ENCODE measurements around the gene DCLRE1B.

Gene DCLRE1B

GRCh38 chr1:113887402-113888175 is 17.5 kb upstream of the DCLRE1B start, which contains the start of gene BCL2L15:
Gene BCL2L15, minus strand, starts transcription at chr1:113887581. Its CDS starts 206 bp downstream, at chr1:113887375.
- no peak for DNase-seq (ENCODE audit: low read depth in 2 of 2)

- no peak for DNase-seq (ENCODE audit: low read depth in 2 of 2)
Measured at GRCh38 chr1:113890816-113891215, 14.3 kb upstream of the DCLRE1B start.

GRCh38 chr1:113891631-113892220 is 13.4 kb upstream of the DCLRE1B start:
- no peak for DNase-seq (ENCODE audit: low read depth in 2 of 2)

GRCh38 chr1:113893267-113893666 is 11.9 kb upstream of the DCLRE1B start:
- no peak for DNase-seq (ENCODE audit: low read depth in 2 of 2)

- DNase-seq (ENCODE audit: low read depth in 2 of 2): no peak
Measured at GRCh38 chr1:113895098-113895497, 10.0 kb upstream of the DCLRE1B start.

GRCh38 chr1:113895961-113896360 is 9.2 kb upstream of the DCLRE1B start:
- no peak for DNase-seq (ENCODE audit: low read depth in 2 of 2)

- no peak for DNase-seq (ENCODE audit: low read depth in 2 of 2)
Measured at GRCh38 chr1:113898241-113898814, 6.8 kb upstream of the DCLRE1B start.

- no peak for DNase-seq (ENCODE audit: low read depth in 2 of 2)
Measured at GRCh38 chr1:113899111-113899510, 6.0 kb upstream of the DCLRE1B start.

GRCh38 chr1:113901191-113901590 is 3.9 kb upstream of the DCLRE1B start:
- no peak for DNase-seq (ENCODE audit: low read depth in 2 of 2)

GRCh38 chr1:113903501-113904292 is 1.4 kb upstream of the DCLRE1B start:
- no peak for DNase-seq (ENCODE audit: low read depth in 2 of 2)

- no peak for DNase-seq (ENCODE audit: low read depth in 2 of 2)
Measured at GRCh38 chr1:113904293-113904673, 843 bp upstream of the DCLRE1B start.

- DNase-seq (ENCODE audit: low read depth in 2 of 2): no peak
Measured at GRCh38 chr1:113905435-113905861, 322 bp downstream of the DCLRE1B start.

- DNase-seq (ENCODE audit: low read depth in 2 of 2): no peak
Measured at GRCh38 chr1:113912594-113913311, 7.6 kb downstream of the DCLRE1B start.

- DNase-seq (ENCODE audit: low read depth in 2 of 2): no peak
Measured at GRCh38 chr1:113913312-113913668, 8.2 kb downstream of the DCLRE1B start.

- no peak for DNase-seq (ENCODE audit: low read depth in 2 of 2)
Measured at GRCh38 chr1:113913887-113914664, 8.9 kb downstream of the DCLRE1B start.

- no peak for DNase-seq (ENCODE audit: low read depth in 2 of 2)
Measured at GRCh38 chr1:113916974-113917373, 11.8 kb downstream of the DCLRE1B start.

GRCh38 chr1:113917400-113918082 is 12.4 kb downstream of the DCLRE1B start:
- no peak for DNase-seq (ENCODE audit: low read depth in 2 of 2)

- DNase-seq (ENCODE audit: low read depth in 2 of 2): no peak
Measured at GRCh38 chr1:113918243-113918642, 13.1 kb downstream of the DCLRE1B start.

- DNase-seq (ENCODE audit: low read depth in 2 of 2): no peak
Measured at GRCh38 chr1:113922957-113923356, 17.8 kb downstream of the DCLRE1B start.

- no peak for DNase-seq (ENCODE audit: low read depth in 2 of 2)
Measured at GRCh38 chr1:113924473-113924872, 19.3 kb downstream of the DCLRE1B start.
